ENCODE results near the gene CDC14C. TPM values are rescaled to one million over a fixed set of nuclear protein-coding genes. Genes with fewer than 3 reads are reported as not detected.

Gene CDC14C
- total and polyA plus RNA-seq, 2 experiments from 2014 or later, result 0.17 TPM; not detected in 1

DNA sequence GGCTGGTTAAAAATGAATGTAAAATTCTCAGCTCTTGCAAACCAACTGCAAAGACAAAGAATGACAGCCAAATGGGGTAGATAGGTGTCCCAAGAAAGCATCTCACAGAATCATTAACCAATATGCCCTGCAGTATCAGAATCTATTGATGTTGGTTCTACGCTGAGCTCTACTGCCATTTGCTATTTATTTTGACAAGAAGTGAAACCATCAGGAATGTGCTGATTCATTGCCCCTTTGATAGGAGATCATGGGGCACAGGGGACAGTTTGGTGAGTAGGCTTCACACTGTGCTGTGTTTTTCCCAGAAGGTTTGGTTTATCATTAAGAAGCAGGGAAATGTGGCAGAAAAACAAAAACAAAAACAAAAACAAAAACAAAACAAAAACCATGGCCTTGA lies 19.4 kb upstream of the CDC14C start:
- peak overlapping the region; percentile 73; the same call in 1 of the 2 replicates for H2AFZ ChIP-seq
- H3K36me3 ChIP-seq (ENCODE audit: insufficient read depth), result no peaks in the 10 kb centered on the region
- H3K4me3 Mint-ChIP-seq, result no peak overlapping the region
- no peak overlapping the region for H3K27ac ChIP-seq (ENCODE audit: low read depth)
- H3F3A ChIP-seq (replicated peaks; ENCODE audit: low read depth), result no peaks in the 10 kb centered on the region
- H3K4me1 Mint-ChIP-seq, result no peaks in the 10 kb centered on the region
- H3K79me2 ChIP-seq (replicated peaks; ENCODE audit: insufficient read depth), result no peaks in the 10 kb centered on the region
- no peaks in the 10 kb centered on the region for H4K20me1 ChIP-seq (replicated peaks; ENCODE audit: insufficient read depth)
- peaks cover 8% of the 10 kb centered on the region for H3K36me3 Mint-ChIP-seq (ENCODE audit: low read depth)
- H3K4me3 ChIP-seq, result no peak overlapping the region
- H3K27me3 Mint-ChIP-seq (ENCODE audit: insufficient read depth, low read depth, poor library complexity), result no peaks in the 10 kb centered on the region
- TF ChIP-seq, protein P1, sequence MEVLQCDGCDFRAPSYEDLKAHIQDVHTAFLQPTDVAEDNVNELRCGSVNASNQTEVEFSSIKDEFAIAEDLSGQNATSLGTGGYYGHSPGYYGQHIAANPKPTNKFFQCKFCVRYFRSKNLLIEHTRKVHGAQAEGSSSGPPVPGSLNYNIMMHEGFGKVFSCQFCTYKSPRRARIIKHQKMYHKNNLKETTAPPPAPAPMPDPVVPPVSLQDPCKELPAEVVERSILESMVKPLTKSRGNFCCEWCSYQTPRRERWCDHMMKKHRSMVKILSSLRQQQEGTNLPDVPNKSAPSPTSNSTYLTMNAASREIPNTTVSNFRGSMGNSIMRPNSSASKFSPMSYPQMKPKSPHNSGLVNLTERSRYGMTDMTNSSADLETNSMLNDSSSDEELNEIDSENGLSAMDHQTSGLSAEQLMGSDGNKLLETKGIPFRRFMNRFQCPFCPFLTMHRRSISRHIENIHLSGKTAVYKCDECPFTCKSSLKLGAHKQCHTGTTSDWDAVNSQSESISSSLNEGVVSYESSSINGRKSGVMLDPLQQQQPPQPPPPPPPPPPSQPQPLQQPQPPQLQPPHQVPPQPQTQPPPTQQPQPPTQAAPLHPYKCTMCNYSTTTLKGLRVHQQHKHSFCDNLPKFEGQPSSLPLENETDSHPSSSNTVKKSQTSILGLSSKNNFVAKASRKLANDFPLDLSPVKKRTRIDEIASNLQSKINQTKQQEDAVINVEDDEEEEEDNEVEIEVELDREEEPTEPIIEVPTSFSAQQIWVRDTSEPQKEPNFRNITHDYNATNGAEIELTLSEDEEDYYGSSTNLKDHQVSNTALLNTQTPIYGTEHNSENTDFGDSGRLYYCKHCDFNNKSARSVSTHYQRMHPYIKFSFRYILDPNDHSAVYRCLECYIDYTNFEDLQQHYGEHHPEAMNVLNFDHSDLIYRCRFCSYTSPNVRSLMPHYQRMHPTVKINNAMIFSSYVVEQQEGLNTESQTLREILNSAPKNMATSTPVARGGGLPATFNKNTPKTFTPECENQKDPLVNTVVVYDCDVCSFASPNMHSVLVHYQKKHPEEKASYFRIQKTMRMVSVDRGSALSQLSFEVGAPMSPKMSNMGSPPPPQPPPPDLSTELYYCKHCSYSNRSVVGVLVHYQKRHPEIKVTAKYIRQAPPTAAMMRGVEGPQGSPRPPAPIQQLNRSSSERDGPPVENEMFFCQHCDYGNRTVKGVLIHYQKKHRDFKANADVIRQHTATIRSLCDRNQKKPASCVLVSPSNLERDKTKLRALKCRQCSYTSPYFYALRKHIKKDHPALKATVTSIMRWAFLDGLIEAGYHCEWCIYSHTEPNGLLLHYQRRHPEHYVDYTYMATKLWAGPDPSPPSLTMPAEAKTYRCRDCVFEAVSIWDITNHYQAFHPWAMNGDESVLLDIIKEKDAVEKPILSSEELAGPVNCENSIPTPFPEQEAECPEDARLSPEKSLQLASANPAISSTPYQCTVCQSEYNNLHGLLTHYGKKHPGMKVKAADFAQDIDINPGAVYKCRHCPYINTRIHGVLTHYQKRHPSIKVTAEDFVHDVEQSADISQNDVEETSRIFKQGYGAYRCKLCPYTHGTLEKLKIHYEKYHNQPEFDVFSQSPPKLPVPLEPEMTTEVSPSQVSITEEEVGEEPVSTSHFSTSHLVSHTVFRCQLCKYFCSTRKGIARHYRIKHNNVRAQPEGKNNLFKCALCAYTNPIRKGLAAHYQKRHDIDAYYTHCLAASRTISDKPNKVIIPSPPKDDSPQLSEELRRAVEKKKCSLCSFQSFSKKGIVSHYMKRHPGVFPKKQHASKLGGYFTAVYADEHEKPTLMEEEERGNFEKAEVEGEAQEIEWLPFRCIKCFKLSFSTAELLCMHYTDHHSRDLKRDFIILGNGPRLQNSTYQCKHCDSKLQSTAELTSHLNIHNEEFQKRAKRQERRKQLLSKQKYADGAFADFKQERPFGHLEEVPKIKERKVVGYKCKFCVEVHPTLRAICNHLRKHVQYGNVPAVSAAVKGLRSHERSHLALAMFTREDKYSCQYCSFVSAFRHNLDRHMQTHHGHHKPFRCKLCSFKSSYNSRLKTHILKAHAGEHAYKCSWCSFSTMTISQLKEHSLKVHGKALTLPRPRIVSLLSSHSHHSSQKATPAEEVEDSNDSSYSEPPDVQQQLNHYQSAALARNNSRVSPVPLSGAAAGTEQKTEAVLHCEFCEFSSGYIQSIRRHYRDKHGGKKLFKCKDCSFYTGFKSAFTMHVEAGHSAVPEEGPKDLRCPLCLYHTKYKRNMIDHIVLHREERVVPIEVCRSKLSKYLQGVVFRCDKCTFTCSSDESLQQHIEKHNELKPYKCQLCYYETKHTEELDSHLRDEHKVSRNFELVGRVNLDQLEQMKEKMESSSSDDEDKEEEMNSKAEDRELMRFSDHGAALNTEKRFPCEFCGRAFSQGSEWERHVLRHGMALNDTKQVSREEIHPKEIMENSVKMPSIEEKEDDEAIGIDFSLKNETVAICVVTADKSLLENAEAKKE (CRISPR knock-in tag; IDR thresholded peaks at IDR 0.05), result no peak
- TF ChIP-seq JUNB (IDR thresholded peaks at IDR 0.05; ENCODE audit: unreplicated experiment) (no peak), CREB1 (CRISPR knock-in tag; IDR thresholded peaks at IDR 0.05; ENCODE audit: low read depth) (no peak), POLR2AphosphoS5 (IDR thresholded peaks at IDR 0.05; ENCODE audit: low read depth) (no peak), ZNF331 (CRISPR knock-in tag; IDR thresholded peaks at IDR 0.05; ENCODE audit: low read depth) (no peak), EZH2phosphoT487 (IDR thresholded peaks at IDR 0.05; ENCODE audit: unreplicated experiment) (no peak), NANOG (IDR thresholded peaks at IDR 0.05; ENCODE audit: borderline replicate concordance) (no peak), EZH2 (IDR thresholded peaks at IDR 0.05; ENCODE audit: low read depth, unreplicated experiment) (no peak), ZNF114 (CRISPR knock-in tag; IDR thresholded peaks at IDR 0.05) (no peak)
- TF ChIP-seq, protein P2, sequence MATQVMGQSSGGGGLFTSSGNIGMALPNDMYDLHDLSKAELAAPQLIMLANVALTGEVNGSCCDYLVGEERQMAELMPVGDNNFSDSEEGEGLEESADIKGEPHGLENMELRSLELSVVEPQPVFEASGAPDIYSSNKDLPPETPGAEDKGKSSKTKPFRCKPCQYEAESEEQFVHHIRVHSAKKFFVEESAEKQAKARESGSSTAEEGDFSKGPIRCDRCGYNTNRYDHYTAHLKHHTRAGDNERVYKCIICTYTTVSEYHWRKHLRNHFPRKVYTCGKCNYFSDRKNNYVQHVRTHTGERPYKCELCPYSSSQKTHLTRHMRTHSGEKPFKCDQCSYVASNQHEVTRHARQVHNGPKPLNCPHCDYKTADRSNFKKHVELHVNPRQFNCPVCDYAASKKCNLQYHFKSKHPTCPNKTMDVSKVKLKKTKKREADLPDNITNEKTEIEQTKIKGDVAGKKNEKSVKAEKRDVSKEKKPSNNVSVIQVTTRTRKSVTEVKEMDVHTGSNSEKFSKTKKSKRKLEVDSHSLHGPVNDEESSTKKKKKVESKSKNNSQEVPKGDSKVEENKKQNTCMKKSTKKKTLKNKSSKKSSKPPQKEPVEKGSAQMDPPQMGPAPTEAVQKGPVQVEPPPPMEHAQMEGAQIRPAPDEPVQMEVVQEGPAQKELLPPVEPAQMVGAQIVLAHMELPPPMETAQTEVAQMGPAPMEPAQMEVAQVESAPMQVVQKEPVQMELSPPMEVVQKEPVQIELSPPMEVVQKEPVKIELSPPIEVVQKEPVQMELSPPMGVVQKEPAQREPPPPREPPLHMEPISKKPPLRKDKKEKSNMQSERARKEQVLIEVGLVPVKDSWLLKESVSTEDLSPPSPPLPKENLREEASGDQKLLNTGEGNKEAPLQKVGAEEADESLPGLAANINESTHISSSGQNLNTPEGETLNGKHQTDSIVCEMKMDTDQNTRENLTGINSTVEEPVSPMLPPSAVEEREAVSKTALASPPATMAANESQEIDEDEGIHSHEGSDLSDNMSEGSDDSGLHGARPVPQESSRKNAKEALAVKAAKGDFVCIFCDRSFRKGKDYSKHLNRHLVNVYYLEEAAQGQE (IDR thresholded peaks at IDR 0.05; ENCODE audit: unreplicated experiment), result no peak
- TF ChIP-seq, protein P3, sequence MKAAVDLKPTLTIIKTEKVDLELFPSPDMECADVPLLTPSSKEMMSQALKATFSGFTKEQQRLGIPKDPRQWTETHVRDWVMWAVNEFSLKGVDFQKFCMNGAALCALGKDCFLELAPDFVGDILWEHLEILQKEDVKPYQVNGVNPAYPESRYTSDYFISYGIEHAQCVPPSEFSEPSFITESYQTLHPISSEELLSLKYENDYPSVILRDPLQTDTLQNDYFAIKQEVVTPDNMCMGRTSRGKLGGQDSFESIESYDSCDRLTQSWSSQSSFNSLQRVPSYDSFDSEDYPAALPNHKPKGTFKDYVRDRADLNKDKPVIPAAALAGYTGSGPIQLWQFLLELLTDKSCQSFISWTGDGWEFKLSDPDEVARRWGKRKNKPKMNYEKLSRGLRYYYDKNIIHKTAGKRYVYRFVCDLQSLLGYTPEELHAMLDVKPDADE (IDR thresholded peaks at IDR 0.05), result no peak
- TF ChIP-seq, protein P4, sequence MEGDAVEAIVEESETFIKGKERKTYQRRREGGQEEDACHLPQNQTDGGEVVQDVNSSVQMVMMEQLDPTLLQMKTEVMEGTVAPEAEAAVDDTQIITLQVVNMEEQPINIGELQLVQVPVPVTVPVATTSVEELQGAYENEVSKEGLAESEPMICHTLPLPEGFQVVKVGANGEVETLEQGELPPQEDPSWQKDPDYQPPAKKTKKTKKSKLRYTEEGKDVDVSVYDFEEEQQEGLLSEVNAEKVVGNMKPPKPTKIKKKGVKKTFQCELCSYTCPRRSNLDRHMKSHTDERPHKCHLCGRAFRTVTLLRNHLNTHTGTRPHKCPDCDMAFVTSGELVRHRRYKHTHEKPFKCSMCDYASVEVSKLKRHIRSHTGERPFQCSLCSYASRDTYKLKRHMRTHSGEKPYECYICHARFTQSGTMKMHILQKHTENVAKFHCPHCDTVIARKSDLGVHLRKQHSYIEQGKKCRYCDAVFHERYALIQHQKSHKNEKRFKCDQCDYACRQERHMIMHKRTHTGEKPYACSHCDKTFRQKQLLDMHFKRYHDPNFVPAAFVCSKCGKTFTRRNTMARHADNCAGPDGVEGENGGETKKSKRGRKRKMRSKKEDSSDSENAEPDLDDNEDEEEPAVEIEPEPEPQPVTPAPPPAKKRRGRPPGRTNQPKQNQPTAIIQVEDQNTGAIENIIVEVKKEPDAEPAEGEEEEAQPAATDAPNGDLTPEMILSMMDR (conservative IDR thresholded peaks at IDR 0.05; ENCODE audit: low read depth in 2 of 2), result no peak
- peaks cover 10% of the 10 kb centered on the region; the same call in 2 of the 3 replicates for H3K9me3 Mint-ChIP-seq
- ATAC-seq (no peak), DNase-seq (ENCODE audit: low spot score) (peak; percentile 2)
- H3K4me1 ChIP-seq (ENCODE audit: insufficient read depth), result no peaks in the 10 kb centered on the region
- no peak overlapping the region; the same call in 1 of the 2 replicates for H3K27ac Mint-ChIP-seq
- H3K4me2 ChIP-seq, result no peak overlapping the region
- H3K9me2 ChIP-seq (ENCODE audit: insufficient read depth), result peaks cover 12% of the 10 kb centered on the region
- no peaks in the 10 kb centered on the region for H3K27me3 ChIP-seq (ENCODE audit: insufficient read depth)
